ENCODE measurements around the gene GLI2. TPM values are rescaled to one million over a fixed set of nuclear protein-coding genes. Genes with fewer than 3 reads are reported as not detected.

GLI2 gene
- total RNA-seq, 6 donors from 2014 or later, result 0.61 to 8.8 (median 3.3) TPM

- ATAC-seq (ENCODE audit: low FRiP score in 2 of 2) (no peak), DNase-seq (no peak)
- H3K9me3 ChIP-seq, result no peaks in the 10 kb centered on the region
- no peak overlapping the region for H3K4me3 ChIP-seq
- TF ChIP-seq POLR2AphosphoS5 (IDR thresholded peaks at IDR 0.05), result no peak
- TF ChIP-seq POLR2A (IDR thresholded peaks at IDR 0.05), result no peak
- no peak for TF ChIP-seq EP300 (IDR thresholded peaks at IDR 0.05)
- TF ChIP-seq CTCF (IDR thresholded peaks at IDR 0.05), result no peak
- peaks cover 9 to 17% (median 15%) of the 10 kb centered on the region in 4 donors for H3K4me1 ChIP-seq
- no peak overlapping the region for H3K27ac ChIP-seq
- H3K27me3 ChIP-seq, result no peaks in the 10 kb centered on the region
- WGBS, 2 donors, result 86 to 90% methylated on average over 15 to 16 of the region's 17 CpGs
- H3K36me3 ChIP-seq, result no peaks in the 10 kb centered on the region
These were observed 32.7 kb downstream of the GLI2 start for GRCh38 chr2:120768112-120769048.

- WGBS, 2 donors, result 92 to 95% methylated on average over 4 to 11 of the region's 11 CpGs
These were observed 33.6 kb downstream of the GLI2 start for GRCh38 chr2:120769076-120769786.

GRCh38 chr2:120769787-120770120 lies 34.1 kb downstream of the GLI2 start:
- no peaks in the 10 kb centered on the region for H3K36me3 ChIP-seq
- H3K4me3 ChIP-seq, result no peak overlapping the region
- no peak for TF ChIP-seq CTCF (IDR thresholded peaks at IDR 0.05)
- no peak for TF ChIP-seq POLR2AphosphoS5 (IDR thresholded peaks at IDR 0.05)
- no peak for TF ChIP-seq EP300 (IDR thresholded peaks at IDR 0.05)
- no peak for TF ChIP-seq POLR2A (IDR thresholded peaks at IDR 0.05)
- DNase-seq (no peak), ATAC-seq (ENCODE audit: low FRiP score in 2 of 2) (no peak)
- no peaks in the 10 kb centered on the region for H3K27me3 ChIP-seq
- H3K27ac ChIP-seq, result no peak overlapping the region
- peaks cover 9 to 16% (median 15%) of the 10 kb centered on the region in 4 donors for H3K4me1 ChIP-seq
- no peaks in the 10 kb centered on the region for H3K9me3 ChIP-seq
- 95 to 100% methylated on average over 1 to 2 of the region's 2 CpGs for WGBS, 2 donors

More at GRCh38 chr2:120769076-120769786, 33.6 kb downstream of the GLI2 start:
- H3K4me1 ChIP-seq, result peaks cover 9 to 17% (median 15%) of the 10 kb centered on the region in 4 donors
- no peaks in the 10 kb centered on the region for H3K36me3 ChIP-seq
- H3K27ac ChIP-seq, result no peak overlapping the region
- no peak overlapping the region for H3K4me3 ChIP-seq
- DNase-seq (no peak), ATAC-seq (ENCODE audit: low FRiP score in 2 of 2) (no peak)
- TF ChIP-seq EP300 (IDR thresholded peaks at IDR 0.05) (no peak), POLR2A (IDR thresholded peaks at IDR 0.05) (no peak), POLR2AphosphoS5 (IDR thresholded peaks at IDR 0.05) (no peak), CTCF (IDR thresholded peaks at IDR 0.05) (no peak)
- no peaks in the 10 kb centered on the region for H3K27me3 ChIP-seq
- H3K9me3 ChIP-seq, result no peaks in the 10 kb centered on the region

GRCh38 chr2:120770176-120770575 lies 34.5 kb downstream of the GLI2 start:
- WGBS, 2 donors, result 95 to 100% methylated on average over 2 to 4 of the region's 4 CpGs
- no peak for ATAC-seq (ENCODE audit: low FRiP score in 2 of 2)
- no peak overlapping the region for H3K27ac ChIP-seq
- DNase-seq, result no peak
- H3K36me3 ChIP-seq, result no peaks in the 10 kb centered on the region
- H3K9me3 ChIP-seq, result no peaks in the 10 kb centered on the region
- peaks cover 6 to 12% (median 11%) of the 10 kb centered on the region in 4 donors for H3K4me1 ChIP-seq
- no peak overlapping the region for H3K4me3 ChIP-seq
- H3K27me3 ChIP-seq, result no peaks in the 10 kb centered on the region
- TF ChIP-seq EP300 (IDR thresholded peaks at IDR 0.05) (no peak), POLR2AphosphoS5 (IDR thresholded peaks at IDR 0.05) (no peak), POLR2A (IDR thresholded peaks at IDR 0.05) (no peak), CTCF (IDR thresholded peaks at IDR 0.05) (no peak)

All from upper lobe of left lung (tissue), 6 donors.